Endothelial cell of umbilical vein (primary cell): Measurements from ENCODE around the gene DIDO1.

Source experiments
- CTCF ChIP-seq, 2 donors: IDR thresholded peaks; 1 replicate in 1 of 2; 2 replicates in 1 of 2; pipeline ENCODE4 v1.5.1; 2011; ENCODE audit warnings: low read length in 2 of 2, mild to moderate bottlenecking in 2 of 2, moderate library complexity in 2 of 2, control low read depth in 1 of 2, inconsistent platforms in 1 of 2, low read depth in 1 of 2; ENCODE audit not compliant: insufficient read depth in 1 of 2; ENCODE audit errors: extremely low read depth in 1 of 2
- EZH2 ChIP-seq: IDR thresholded peaks from 2 replicates; pipeline ENCODE4 v1.6.1; 2012; ENCODE audit warnings: borderline replicate concordance, low read depth, mild to moderate bottlenecking, moderate library complexity, low read length, inconsistent platforms; ENCODE audit not compliant: severe bottlenecking
- JUN ChIP-seq: IDR thresholded peaks from 2 replicates; pipeline ENCODE4 v1.6.1; 2011; ENCODE audit warnings: borderline replicate concordance, low read depth; ENCODE audit not compliant: insufficient read length, insufficient read depth
- POLR2AphosphoS5 ChIP-seq: IDR thresholded peaks from 2 replicates; pipeline ENCODE4 v1.6.1; 2012; ENCODE audit warnings: low read depth, mild to moderate bottlenecking, control low read depth, low read length, moderate library complexity; ENCODE audit not compliant: insufficient read depth

- TF ChIP-seq CTCF (IDR thresholded peaks at IDR 0.05; ENCODE audit: extremely low read depth in 1 of 2, insufficient read depth in 1 of 2, low read depth in 1 of 2, low read length in 2 of 2) (no peak), JUN (no peak), EZH2 (no peak), POLR2AphosphoS5 (no peak)
These were observed 38.5 kb downstream of the DIDO1 start for GRCh38 chr20:62887860-62888239.
